LHCN-M2 (cell line): ENCODE results near the gene CCBE1. TPM values are rescaled to one million over a fixed set of nuclear protein-coding genes. Genes with fewer than 3 reads are reported as not detected.

ENCODE experiments used
- DNase-seq: peaks from one replicate; pipeline ENCODE4 v3.0.0-alpha.2; 2012; ENCODE audit warnings: low read depth
- total RNA-seq: library from RNA; depleted of rRNA; stranded (reverse); fragments of >200 nt; gene quantifications from 2 replicates; pipeline ENCODE4 v1.2.3, GENCODE V29; 2014

The CCBE1 gene
- total RNA-seq, 1 experiment from 2014 or later, result 54.9 TPM

- DNase-seq, result no peak
Observed at GRCh38 chr18:59571902-59572301, 125.3 kb downstream of the CCBE1 start.

- DNase-seq, result no peak
Observed at GRCh38 chr18:59570796-59571195, 126.4 kb downstream of the CCBE1 start.

DNA sequence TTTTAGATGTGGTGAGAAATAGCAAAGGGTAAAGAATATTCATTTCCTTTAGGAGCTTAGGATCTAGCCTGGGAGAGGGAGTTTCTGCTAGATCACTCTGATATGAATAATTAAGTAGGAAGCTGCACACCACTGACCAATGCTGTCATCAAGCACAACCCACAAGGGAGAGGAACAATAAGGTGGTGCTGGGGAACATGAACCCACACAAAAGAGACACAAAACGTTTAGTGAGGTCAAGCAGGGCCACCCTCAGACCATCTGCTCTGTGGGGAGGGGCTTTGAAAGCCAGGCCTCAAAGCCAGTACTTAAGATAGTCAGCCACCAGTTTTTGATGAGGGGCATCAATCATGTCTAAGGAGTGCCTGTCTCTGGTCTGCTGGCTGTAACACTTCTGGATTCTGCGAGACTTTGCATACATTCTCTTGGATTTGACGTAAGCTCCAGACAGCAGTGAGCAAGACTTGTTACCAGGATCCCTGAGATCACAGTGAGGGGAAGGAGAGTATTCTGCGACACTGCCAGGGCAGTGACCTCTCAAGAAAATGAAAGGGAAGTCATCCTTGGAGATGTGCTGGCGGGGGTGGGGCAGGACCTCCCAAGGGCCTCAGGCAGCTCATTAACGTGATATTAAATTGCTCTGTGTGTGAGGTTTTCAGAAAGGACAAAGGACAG lies 127.0 kb downstream of the CCBE1 start:
- peak; percentile 55 for DNase-seq

DNA sequence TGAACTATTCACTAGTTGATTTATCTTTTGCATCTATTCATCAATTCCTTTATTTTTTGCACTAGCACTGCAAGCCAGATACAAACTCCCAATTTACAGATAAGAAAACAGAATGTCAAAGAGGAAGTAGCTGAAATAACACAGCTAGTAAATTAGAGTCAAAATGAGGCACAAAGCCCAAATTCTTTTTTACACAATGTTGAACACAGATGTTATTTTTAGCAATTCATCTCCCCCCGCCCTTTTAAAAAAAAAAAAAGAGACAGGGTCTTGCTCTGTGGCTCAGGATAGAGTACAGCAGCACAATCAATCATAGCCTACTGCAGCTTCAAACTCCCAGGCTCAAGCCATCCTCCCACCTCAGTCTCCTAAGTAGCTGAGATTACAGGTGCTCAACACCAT lies 127.8 kb downstream of the CCBE1 start:
- no peak for DNase-seq

DNA sequence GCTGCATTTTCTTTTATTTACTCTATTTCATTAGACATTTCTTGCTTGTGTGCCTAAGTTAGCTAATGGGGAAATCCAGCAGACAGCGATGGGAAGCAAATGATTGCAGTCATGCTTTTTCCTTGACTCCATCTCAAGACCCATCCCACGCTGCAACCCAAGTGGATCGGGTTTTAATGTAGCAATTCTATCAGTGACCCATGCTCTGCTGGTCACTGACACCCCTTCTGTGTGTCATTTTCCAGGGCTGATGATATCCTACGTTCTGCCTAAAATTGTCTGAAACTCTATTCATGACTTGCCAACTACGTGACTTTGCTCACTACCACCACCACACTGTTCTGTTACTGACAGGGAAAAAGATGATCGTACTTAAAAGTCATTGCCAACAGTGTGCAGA lies 129.8 kb downstream of the CCBE1 start:
- DNase-seq, result no peak

DNA sequence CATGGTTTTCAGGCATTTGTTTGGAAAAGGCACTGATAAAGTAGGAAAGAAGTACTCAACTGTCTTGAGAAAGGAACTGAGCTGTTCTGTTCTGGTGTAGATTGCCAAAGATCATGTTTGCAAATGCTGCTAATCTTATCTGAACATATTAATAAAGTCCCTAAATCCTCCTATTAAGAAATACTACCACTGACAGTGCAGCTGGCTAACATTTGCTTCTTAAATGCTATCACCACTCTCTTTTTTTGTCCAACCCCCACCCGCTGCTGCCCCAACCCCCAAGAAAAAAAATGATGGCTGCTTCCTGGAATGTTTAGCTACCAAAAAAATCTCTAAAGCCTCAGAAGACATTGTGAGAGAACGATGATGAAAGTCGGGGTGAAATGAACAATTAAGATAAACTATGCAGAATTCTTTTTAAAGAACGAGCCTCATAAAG lies 130.7 kb downstream of the CCBE1 start:
- peak; percentile 31 for DNase-seq

DNA sequence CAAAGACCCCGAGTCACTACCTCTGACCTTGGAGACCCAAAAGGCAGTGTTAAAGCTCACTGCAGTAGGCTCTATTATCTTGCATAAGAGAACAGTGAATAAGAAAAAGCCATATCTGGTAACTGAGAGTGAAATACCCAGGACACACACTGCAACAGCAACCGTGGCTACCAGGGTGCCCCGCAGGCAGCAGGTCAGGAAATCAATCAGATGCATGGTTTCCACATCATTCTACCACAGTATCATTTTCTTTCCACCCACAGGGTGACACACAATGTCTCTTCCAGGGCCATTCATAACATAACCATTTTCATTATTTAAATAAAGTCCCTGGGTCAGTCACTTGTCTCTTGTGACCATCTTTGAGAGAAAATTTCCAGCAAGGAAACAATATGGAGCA lies 131.3 kb downstream of the CCBE1 start:
- peak; percentile 26 for DNase-seq

DNA sequence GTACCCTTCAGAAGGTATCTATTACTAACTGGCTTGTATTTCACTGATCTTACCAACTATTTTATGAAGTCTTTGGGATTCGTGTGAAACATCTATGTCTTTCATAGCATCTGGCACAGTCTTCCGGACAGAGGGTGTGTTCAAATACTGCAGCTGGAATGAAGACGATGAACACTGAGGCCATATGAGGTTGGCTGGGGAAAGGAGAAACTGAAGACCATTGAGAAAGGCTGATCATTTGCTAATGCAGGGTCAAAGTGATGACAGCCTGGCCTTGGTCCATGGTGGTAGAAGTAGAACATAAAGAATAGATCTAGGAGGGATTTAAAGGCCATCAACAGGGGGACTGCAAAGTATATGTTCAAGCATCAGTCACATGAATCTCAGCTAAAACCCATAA lies 132.7 kb downstream of the CCBE1 start:
- DNase-seq, result no peak

DNA sequence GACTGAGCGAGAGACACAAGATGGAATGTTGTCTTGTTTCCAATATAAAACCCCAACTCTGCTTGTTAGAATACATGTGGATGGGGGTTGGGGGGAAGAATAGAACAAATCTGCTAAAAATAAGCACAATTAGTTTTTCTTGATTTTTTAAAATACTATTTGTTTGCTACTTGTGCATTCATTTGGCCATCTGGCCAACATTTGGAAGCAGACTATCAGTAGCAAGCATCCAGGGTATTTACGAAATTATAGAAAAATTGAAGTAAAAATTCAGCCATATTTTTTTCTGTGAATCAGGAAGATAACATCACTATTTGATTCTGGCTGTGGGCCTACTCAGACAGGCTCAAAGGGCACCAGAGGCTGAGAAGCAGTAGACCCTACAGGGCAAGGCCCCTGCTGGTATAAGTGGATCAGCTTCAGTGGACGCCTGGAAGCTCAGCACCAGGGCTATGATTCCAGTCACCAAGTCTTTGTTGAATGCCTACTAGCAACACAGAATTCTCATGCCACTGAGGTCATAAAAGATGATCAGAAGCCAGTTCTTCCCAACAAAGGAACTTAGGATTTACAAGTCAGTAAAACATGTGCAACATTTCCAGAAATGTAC lies 133.9 kb downstream of the CCBE1 start:
- DNase-seq, result no peak

- no peak for DNase-seq
Observed at GRCh38 chr18:59562751-59563150, 134.5 kb downstream of the CCBE1 start.

- no peak for DNase-seq
Observed at GRCh38 chr18:59561612-59562011, 135.6 kb downstream of the CCBE1 start.

DNA sequence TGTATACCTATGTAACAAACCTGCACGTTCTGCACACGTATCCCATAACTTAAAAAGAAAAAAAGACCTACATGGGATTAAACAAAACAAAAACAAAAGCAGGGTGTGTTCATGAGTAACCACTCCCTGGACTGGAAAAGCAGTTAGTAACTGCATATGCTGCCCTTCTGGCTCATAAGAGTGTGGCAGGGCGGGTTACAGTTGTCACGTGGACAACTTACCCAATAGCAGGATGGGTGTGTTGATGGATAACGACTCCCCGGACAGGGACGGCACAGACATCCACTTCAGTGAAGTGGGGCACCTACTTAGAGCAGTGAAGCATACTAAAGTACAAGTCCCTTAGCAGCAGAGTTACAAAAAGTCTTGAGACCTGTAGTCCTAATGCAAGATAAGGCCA lies 136.7 kb downstream of the CCBE1 start:
- no peak for DNase-seq

DNA sequence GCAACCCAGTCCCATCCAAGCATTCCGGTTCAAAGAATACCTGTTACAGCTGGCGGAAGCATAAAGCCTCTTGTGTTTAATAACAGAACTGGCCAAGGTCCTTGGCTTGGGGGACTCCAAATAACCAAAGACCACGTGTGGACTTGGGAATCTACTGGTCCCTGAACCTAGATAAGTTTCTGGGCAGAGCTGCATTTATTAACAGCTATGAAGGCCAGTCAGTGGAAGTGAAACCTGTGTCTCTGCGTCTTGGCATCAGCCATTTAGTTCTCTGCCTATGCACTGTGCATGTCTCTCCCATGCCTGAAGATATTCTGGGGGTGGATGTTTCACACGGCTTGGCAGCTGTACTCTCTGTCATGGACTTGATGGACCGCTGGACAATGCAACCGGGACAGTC lies 137.7 kb downstream of the CCBE1 start:
- no peak for DNase-seq

DNA sequence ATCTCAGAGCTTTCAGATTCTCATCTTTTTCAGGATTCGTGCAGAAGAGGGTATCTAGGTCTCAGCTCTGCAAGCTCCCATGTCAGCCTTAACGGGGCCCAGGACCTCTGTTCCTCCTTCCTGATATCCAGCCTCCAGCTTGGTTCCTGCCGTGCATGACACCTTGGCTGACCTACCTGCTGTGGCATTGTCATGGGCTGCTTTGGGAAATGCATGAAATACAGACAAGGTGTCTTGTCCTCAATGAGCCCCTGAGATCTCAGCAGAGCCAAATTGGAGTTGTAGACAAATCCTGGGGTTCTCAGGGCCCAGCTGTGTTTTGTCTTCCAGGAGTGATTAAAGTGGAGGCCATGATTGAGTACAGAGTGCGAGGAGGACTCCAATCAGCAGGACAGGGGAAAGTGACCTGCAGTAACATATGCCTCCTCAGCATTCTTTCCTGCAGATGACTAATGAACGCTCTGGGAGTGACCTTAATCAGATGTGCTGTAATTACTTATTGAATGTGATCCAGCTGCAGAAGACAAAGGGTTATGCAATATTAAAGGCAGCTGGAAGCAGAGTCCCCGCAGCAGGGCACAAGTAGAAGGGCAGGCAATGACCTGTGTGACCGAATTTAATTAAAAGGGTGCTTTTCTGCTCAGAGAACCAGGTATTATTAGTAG lies 141.1 kb downstream of the CCBE1 start:
- DNase-seq, result peak; percentile 70

DNA sequence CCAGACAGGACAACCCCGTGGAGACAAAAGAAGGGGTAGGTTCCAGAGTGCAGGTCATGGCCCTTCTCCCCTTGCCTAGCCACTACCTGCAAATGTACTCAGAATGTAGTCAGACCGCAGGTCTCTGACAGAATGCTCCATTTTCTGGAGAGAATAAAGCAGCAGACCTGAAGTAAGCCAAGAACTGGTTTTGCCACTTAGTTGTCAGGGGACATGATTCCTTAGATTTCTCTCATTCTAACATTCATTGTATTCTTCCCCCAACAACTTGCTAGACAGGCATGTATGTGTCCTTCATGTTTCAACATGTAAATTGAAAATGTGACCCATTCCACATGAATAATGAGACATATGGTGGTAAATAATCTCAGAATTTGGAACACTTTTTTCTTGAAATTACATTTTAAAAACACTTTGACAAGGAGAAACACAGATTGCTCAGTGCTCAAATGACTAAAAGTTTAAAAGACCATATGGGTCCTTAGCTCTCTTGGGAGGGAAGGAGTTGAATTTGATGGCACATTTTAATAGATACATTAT lies 142.4 kb downstream of the CCBE1 start:
- DNase-seq, result no peak

GRCh38 chr18:59553273-59553870 lies 143.9 kb downstream of the CCBE1 start:
- DNase-seq, result no peak

GRCh38 chr18:59551902-59552635 lies 145.2 kb downstream of the CCBE1 start:
- no peak for DNase-seq

GRCh38 chr18:59550174-59550516 lies 147.1 kb downstream of the CCBE1 start:
- DNase-seq, result peak; percentile 21

DNA sequence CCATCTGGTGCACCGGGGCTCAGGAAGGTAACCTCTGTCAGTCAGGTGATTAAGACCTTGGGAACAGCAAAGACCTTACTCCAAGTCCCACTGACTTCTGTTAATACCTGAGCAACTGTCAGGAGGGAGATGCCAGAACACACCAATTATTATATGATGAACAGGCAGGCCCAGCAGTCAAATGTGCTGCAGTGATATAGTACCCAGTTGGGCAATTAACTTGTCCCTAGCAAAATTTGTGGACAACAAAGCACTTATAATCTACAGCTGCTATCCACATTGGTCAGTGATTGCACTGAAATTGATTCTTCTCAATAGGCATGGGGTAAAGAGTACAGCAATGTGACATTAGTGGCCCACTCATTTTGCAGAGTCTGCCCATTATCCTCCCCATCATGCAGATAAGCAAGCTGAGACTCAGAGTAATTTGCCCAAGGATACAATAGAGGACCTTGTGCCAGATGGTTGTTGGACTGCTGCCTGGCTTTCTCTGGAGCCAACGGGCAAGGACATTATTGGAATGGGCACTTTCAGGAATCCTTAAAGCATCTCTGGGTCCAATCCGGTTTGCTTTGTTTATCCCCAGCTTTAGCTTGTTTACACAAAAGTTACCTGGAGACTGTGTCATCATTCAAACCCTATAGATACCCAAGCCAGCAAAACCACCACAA lies 147.6 kb downstream of the CCBE1 start:
- no peak for DNase-seq

- DNase-seq, result peak; percentile 89
Observed at GRCh38 chr18:59547581-59548182, 149.5 kb downstream of the CCBE1 start.

- peak; percentile 42 for DNase-seq
Observed at GRCh38 chr18:59546188-59546587, 151.0 kb downstream of the CCBE1 start.
